ENCODE results near the gene XXYLT1. TPM values are rescaled to one million over a fixed set of nuclear protein-coding genes. Genes with fewer than 3 reads are reported as not detected.
"Not testable (repeated sequence)": the region's sequence is repeated elsewhere in the genome, so short reads cannot be mapped to it uniquely, and the experiment has no call there.

The XXYLT1 gene
- total and polyA plus RNA-seq, 12 donors: 2.2 to 7.2 (median 3.6) TPM

- Histone ChIP-seq H3K27me3 (no peaks in the 10 kb centered on the region), H3K4me1 (peaks cover 0 to 36% (median 25%) of the 10 kb centered on the region in 9 donors), H3K4me3 (no peak overlapping the region), H3K36me3 (no peaks in the 10 kb centered on the region), H3K9me3 (peaks cover 0 to 27% (median 9%) of the 10 kb centered on the region in 11 donors), H3K27ac (no peak overlapping the region)
- no peak for DNase-seq
- intact Hi-C loops (cut with DNase I): no loop called here
- 92 to 94% methylated on average over 1 of the region's 1 CpG for WGBS, 2 donors
- TF ChIP-seq CTCF (IDR thresholded peaks at IDR 0.05): no peak
- ATAC-seq: no peak
Observed at GRCh38 chr3:195189821-195190220, 81.1 kb downstream of the XXYLT1 start.

DNA sequence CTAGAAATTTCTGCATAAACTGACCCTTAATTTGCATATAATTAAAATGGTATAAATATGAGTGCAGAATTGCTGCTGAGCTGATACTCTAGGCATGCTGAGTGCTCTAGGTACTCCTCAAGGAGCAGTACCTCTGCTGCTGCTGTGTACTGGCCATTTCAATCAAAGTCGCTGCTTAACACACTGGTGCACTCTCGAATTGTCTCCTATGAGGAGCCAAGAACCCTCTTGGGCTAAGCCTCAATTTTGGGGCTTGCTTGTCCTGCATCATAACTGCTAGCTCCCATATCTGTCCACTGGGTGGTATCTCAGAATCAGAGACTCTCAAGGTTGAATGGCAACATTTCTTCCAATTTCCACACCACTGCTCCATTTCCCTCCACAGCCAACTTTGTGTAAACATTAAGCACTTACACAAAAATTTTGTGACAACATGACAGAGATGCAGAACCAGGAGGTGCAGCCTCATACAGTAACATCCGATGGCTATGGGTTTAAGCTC is 82.5 kb downstream of the XXYLT1 start:
- intact Hi-C loops (cut with DNase I): no loop called here
- no peaks in the 10 kb centered on the region for H3K27me3 ChIP-seq
- TF ChIP-seq CTCF (IDR thresholded peaks at IDR 0.05): no peak
- H3K36me3 ChIP-seq: no peaks in the 10 kb centered on the region
- H3K27ac ChIP-seq: peak overlapping the region in 3 of 10 donors; percentile 24 to 41 (median 39)
- H3K4me3 ChIP-seq: no peak overlapping the region
- DNase-seq (no peak), ATAC-seq (no peak)
- WGBS, 2 donors: 97 to 99% methylated on average over 3 of the region's 3 CpGs
- H3K9me3 ChIP-seq: peaks cover 0 to 27% (median 9%) of the 10 kb centered on the region in 11 donors
- H3K4me1 ChIP-seq: peaks cover 0 to 48% (median 37%) of the 10 kb centered on the region in 9 donors

DNA sequence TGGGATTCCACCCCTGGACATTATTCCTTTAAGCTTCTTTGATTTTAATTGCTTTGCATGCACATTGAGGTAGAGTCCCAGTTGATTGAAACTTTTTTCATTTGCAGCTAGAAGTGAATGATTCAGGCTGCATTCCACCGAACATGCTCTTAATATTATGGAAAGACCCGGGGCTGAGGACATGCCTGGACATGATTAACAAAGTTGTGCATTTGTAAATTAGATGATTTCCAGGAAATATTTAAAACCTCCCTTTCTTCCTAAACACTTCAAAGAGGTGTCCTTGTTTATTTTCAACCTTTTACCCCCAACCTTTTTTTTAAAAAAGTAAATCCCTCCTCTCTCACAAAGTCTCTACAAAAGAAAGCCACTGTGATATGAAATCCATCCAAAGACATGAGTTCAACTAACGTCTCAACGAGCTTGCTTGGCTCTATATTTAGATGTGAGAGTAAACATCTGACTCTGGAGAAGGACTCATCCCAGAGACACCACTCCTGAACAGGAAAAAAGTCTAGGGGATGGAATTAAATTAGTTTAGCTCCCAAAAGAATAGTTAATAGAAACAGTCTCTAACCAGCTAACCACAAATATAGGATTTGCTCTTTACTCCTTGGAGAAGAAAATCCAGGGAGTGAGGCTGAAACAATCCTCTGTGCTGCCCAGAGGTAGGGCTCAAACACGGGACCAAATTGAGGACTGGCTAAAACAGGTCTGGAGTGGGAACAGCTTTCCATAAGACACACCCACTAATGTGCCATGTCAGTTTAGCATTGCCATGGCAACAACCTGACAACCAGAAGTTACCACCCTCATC is 83.1 kb downstream of the XXYLT1 start:
- Histone ChIP-seq H3K4me1 (peaks cover 0 to 55% (median 43%) of the 10 kb centered on the region in 9 donors), H3K4me3 (no peak overlapping the region), H3K27me3 (no peaks in the 10 kb centered on the region), H3K36me3 (no peaks in the 10 kb centered on the region), H3K27ac (peak overlapping the region in 3 of 10 donors; percentile 24 to 41 (median 39)), H3K9me3 (peaks cover 0 to 25% (median 9%) of the 10 kb centered on the region in 11 donors)
- no peak for DNase-seq
- intact Hi-C loops (cut with DNase I): no loop called here
- ATAC-seq: no peak
- 34 to 42% methylated on average over 5 of the region's 5 CpGs for WGBS, 2 donors
- TF ChIP-seq CTCF (IDR thresholded peaks at IDR 0.05): no peak

GRCh38 chr3:195186710-195187047 is 84.3 kb downstream of the XXYLT1 start:
- intact Hi-C loops (cut with DNase I); H3K27me3 ChIP-seq; H3K27ac ChIP-seq; ATAC-seq; H3K4me3 ChIP-seq; H3K36me3 ChIP-seq; DNase-seq: not testable (repeated sequence)
- H3K4me1 ChIP-seq: peaks cover 2 to 65% (median 51%) of the 10 kb centered on the region in 9 donors
- 97 to 98% methylated on average over 6 of the region's 6 CpGs for WGBS, 2 donors
- H3K9me3 ChIP-seq: peaks cover 0 to 14% (median 9%) of the 10 kb centered on the region in 11 donors
